OCI-LY1 (cell line): ENCODE data around the gene PRAME.

ENCODE experiments used
- CTCF ChIP-seq: fragments of 200-600 bp; sonication (generic), shearing (Covaris generic); IDR thresholded peaks from 2 replicates; pipeline ENCODE4 v1.5.1; 2017; ENCODE audit warnings: mild to moderate bottlenecking, antibody characterized with exemption, low read length, moderate library complexity, mixed read lengths
- EZH2 ChIP-seq: fragments of 200-600 bp; sonication (generic), shearing (Covaris generic); IDR thresholded peaks from 2 replicates; pipeline ENCODE4 v1.8.0; 2017; ENCODE audit warnings: borderline replicate concordance, mixed run types, mild to moderate bottlenecking, antibody characterized with exemption, low read length, moderate library complexity, mixed read lengths

- TF ChIP-seq CTCF (no peak), EZH2 (no peak)
These were observed 10.2 kb downstream of the PRAME start for GRCh38 chr22:22548910-22549309.
